GM19468 (cell line): ENCODE data around the gene CELA3A.

Source experiments
- ATAC-seq: cut with Tn5 transposase; IDR thresholded peaks from one replicate; pipeline ENCODE4 v1.9.1; 2021; ENCODE audit warnings: mild to moderate bottlenecking, moderate library complexity, moderate number of reproducible peaks; ENCODE audit not compliant: unreplicated experiment; ENCODE audit errors: extremely low read depth

Gene CELA3A

GRCh38 chr1:22045604-22046228 is 44.3 kb downstream of the CELA3A start:
- no peak for ATAC-seq

- no peak for ATAC-seq
Measured at GRCh38 chr1:22048351-22049192, 47.1 kb downstream of the CELA3A start.

DNA sequence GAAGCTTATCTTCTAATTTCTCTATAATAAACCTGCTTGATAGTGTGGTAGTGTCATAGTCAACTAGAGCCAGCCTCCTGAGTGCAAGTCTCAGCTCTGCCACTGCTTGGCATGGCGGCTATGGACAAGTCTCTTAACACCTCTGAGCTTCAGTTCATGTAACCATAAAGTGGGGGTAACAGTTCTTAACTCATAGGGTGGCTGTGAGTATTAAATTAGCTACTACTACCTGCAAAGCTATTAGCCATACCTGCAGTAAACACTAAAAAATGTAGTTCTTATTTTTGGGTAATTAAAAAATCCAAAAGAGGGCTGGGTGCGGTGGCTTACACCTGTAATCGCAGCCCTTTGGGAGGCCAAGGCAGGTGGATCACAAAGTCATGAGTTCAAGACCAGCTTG is 48.9 kb downstream of the CELA3A start:
- no peak for ATAC-seq

- no peak for ATAC-seq
Measured at GRCh38 chr1:22051607-22052114, 50.2 kb downstream of the CELA3A start.

DNA sequence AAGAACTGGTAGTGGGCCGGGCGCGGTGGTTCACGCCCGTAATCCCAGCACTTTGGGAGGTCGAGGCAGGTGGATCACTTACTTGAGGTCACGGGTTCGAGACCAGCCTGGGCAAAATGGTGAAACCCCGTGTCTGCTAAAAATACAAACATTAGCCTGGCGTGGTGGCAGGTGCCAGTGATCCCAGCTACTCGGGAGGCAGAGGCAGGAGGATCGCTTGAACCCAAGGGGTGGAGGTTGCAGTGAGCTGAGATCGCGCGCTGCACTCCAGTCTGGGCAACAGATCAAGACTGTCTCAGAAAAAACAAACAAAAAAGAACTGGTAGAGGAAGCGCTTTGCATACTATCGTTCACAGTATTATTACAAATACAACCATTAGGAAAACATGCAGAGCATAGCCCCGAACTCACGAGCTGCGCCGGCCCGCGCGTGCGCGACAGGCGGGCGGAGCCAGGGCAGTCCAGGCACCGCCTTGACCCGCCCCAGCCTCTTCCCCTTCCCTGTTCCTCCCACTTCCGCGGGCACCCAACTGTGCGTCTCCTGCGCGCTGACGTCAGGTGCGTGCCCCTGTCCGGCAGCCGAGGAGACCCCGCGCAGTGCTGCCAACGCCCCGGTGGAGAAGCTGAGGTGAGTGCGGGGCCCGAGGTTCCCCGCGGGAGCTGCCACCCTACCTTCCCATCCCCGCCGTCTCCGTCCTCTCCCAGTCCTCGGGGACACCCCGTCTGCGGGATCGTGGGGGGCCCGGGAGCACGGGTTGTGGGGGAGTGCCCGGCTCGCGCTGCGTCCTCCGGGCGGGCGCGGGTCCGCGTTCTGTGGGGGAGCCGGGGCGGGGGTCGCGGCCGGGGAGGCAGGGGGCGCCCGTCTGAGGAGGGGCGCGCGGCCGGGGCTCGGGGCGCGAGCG is 50.9 kb downstream of the CELA3A start, which contains the start of gene CDC42:
Gene CDC42 (plus strand): TSS at position 595 of the 902 bp plus-strand sequence. CDS start 25,770 bp downstream, outside the sequence.
- peak; percentile 75 for ATAC-seq

DNA sequence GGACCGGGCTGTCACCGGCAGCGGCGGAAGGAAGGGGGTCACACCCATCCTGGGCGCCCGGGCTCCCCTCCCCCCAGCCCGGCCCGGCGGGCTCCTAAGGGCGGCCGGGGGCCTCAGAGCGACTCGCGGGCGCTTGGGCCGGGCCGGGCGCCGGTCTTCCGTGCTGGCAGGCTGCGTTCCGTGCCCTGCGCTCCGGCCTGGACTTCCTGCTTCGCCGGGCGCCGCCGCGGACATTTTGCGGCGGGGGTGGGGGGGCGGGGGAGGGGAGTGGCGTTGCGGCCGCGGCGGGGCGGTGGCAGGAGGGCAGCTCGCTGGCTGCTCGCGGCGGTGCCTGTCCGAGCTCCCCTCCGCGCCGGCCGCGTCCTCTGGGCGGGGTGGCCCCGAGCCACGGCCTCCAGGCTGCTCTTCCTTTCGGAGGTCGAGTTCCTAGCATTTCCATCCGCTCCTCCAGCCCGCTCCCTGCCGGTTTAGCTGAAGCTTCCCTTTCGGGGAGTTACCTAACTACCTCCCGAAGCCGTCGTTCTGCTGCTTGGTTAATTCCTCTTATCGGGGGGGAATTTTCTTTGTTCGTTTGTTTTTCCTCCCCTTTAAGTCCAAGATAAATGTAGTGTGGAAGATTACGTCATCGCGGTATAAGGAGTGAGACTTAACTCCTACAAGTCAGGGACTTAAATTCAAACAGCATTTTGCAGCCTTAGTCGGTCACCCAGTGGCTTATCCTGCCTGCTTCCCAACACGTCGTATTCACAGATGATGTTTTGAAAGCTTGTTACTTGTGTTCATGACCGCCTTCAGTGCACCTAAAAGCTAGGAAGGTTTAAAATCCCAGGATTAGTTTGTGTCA is 51.8 kb downstream of the CELA3A start:
- no peak for ATAC-seq

- ATAC-seq = no peak
Measured at GRCh38 chr1:22053861-22054770, 52.7 kb downstream of the CELA3A start.

DNA sequence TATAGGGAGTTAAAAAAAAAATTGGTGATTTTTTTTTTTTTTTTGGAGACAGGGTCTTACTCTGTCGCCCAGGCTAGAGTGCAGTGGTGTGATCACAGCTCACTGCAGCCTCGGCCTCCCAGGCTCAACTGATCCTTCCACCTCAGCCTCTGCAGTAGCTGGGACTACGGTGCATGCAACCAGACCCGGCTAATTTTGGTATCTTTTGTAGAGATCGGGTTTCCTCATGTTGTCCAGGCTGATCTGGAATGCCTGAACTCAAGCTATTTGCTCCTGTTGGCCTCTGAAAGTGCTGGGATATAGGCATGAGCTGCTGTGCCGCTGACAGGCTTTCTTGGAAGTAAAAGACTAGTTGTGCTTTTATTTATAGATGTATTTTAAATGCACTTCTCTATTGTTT is 54.0 kb downstream of the CELA3A start:
- ATAC-seq = no peak

GRCh38 chr1:22056043-22056442 is 54.6 kb downstream of the CELA3A start:
- no peak for ATAC-seq

DNA sequence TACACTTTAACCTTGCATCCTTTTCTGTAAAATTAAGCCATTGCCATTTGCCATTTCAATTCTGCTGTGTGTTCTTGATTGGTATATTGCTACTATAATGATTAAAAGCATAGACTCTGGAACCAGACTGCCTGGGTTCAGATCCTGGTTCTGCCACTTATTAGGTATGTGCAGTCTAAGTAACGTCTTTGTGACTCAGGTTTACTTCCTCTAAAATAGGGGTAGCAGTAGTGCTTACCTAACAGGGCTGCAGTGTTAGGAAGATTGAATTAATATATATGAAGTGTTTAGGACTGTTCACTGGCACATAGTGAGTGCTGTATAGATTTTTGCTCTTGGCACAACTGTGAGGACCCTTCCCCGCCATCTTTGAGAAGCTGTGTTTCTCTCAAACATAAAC is 55.5 kb downstream of the CELA3A start:
- no peak for ATAC-seq

GRCh38 chr1:22057861-22058260 is 56.4 kb downstream of the CELA3A start:
- no peak for ATAC-seq
